ENCODE data around the gene MED12L. TPM values are rescaled to one million over a fixed set of nuclear protein-coding genes. Genes with fewer than 3 reads are reported as not detected.

The MED12L gene
- total and polyA plus RNA-seq, 7 donors = 0.01 to 2.6 (median 0.17) TPM

- 84 to 89% (median 86%) methylated on average over 3 of the region's 3 CpGs for WGBS, 3 donors
- no peaks in the 10 kb centered on the region for H3K36me3 ChIP-seq (ENCODE audit: insufficient read depth in 1 of 2, low read depth in 1 of 2)
- no peak for ATAC-seq
- no peaks in the 10 kb centered on the region for H3K27me3 ChIP-seq (ENCODE audit: insufficient read depth in 3 of 3, low read length in 2 of 3)
- no peak overlapping the region for H3K4me3 ChIP-seq
- TF ChIP-seq CTCF (IDR thresholded peaks at IDR 0.05) = no peak
- H3K27ac ChIP-seq = no peak overlapping the region
- no peaks in the 10 kb centered on the region for H3K9me3 ChIP-seq
- H3K4me1 ChIP-seq = peaks cover 6% of the 10 kb centered on the region
- no peak for DNase-seq
- intact Hi-C loops (cut with DNase I) = no loop called here
These were observed 131.5 kb downstream of the MED12L start for GRCh38 chr3:151216641-151217607.

GRCh38 chr3:151218136-151218535 lies 132.7 kb downstream of the MED12L start:
- TF ChIP-seq CTCF (IDR thresholded peaks at IDR 0.05) = no peak
- DNase-seq (no peak), ATAC-seq (no peak)
- Histone ChIP-seq H3K9me3 (no peaks in the 10 kb centered on the region), H3K27ac (no peak overlapping the region), H3K4me3 (no peak overlapping the region), H3K4me1 (peaks cover 6% of the 10 kb centered on the region), H3K27me3 (ENCODE audit: insufficient read depth in 3 of 3, low read length in 2 of 3) (no peaks in the 10 kb centered on the region), H3K36me3 (ENCODE audit: insufficient read depth in 1 of 2, low read depth in 1 of 2) (no peaks in the 10 kb centered on the region)
- 59 to 77% (median 64%) methylated on average over 1 of the region's 1 CpG for WGBS, 3 donors
- intact Hi-C loops (cut with DNase I) = no loop called here

- no peak overlapping the region for H3K4me3 ChIP-seq
- H3K9me3 ChIP-seq = no peaks in the 10 kb centered on the region
- peak overlapping the region; percentile 60 for H3K27ac ChIP-seq
- no peaks in the 10 kb centered on the region for H3K27me3 ChIP-seq (ENCODE audit: insufficient read depth in 3 of 3, low read length in 2 of 3)
- no peak for TF ChIP-seq CTCF (IDR thresholded peaks at IDR 0.05)
- WGBS, 3 donors = 20 to 26% (median 25%) methylated on average over 1 of the region's 1 CpG
- no peak for DNase-seq
- intact Hi-C loops (cut with DNase I) = no loop called here
- no peaks in the 10 kb centered on the region for H3K36me3 ChIP-seq (ENCODE audit: insufficient read depth in 1 of 2, low read depth in 1 of 2)
- peak; percentile 91 to 99 (median 96) for ATAC-seq
- peaks cover 6% of the 10 kb centered on the region for H3K4me1 ChIP-seq
These were observed 133.6 kb downstream of the MED12L start for GRCh38 chr3:151219056-151219455.

GRCh38 chr3:151224268-151224866 lies 138.9 kb downstream of the MED12L start:
- intact Hi-C loops (cut with DNase I) = no loop called here

More at GRCh38 chr3:151224268-151224866, 138.9 kb downstream of the MED12L start:
- Histone ChIP-seq H3K9me3 (no peaks in the 10 kb centered on the region), H3K27ac (no peak overlapping the region), H3K27me3 (ENCODE audit: insufficient read depth in 3 of 3, low read length in 2 of 3) (no peaks in the 10 kb centered on the region), H3K4me3 (no peak overlapping the region), H3K4me1 (peaks cover 23% of the 10 kb centered on the region), H3K36me3 (ENCODE audit: insufficient read depth in 1 of 2, low read depth in 1 of 2) (no peaks in the 10 kb centered on the region)
- ATAC-seq = no peak
- 77 to 90% (median 81%) methylated on average over 4 of the region's 4 CpGs for WGBS, 3 donors
- TF ChIP-seq CTCF (IDR thresholded peaks at IDR 0.05) = no peak
- no peak for DNase-seq
